Stimulated activated CD4-positive, alpha-beta T cell treated with anti-CD3 and anti-CD28 coated beads, TNF-alpha, amount 100 ng/mL, for 4 hours (primary cell): ENCODE results near the gene HEXD.
A peak's percentile ranks its signal among the peaks of the same experiment; 100 is the strongest.
"Not testable (repeated sequence)": the region's sequence is repeated elsewhere in the genome, so short reads cannot be mapped to it uniquely, and the experiment has no call there.

ENCODE experiments used
- DNase-seq, 3 experiments: peaks; one replicate each; pipeline ENCODE4 v3.0.0-alpha.2; 2020; ENCODE audit warnings: low read depth in 3 of 3

HEXD gene

GRCh38 chr17:82440991-82441627 is 23.0 kb downstream of the HEXD start:
- no peak for DNase-seq

GRCh38 chr17:82441691-82442487 is 23.7 kb downstream of the HEXD start:
- no peak for DNase-seq

- no peak for DNase-seq
Observed at GRCh38 chr17:82442643-82443464, 24.7 kb downstream of the HEXD start.

GRCh38 chr17:82443465-82444283 is 25.5 kb downstream of the HEXD start:
- DNase-seq = no peak

- DNase-seq = no peak
Observed at GRCh38 chr17:82444284-82444893, 26.2 kb downstream of the HEXD start.

GRCh38 chr17:82444941-82445521 is 26.9 kb downstream of the HEXD start:
- no peak for DNase-seq

- DNase-seq = no peak
Observed at GRCh38 chr17:82445542-82445941, 27.4 kb downstream of the HEXD start.

GRCh38 chr17:82446124-82446523 is 28.0 kb downstream of the HEXD start:
- DNase-seq = no peak

GRCh38 chr17:82446649-82447048 is 28.5 kb downstream of the HEXD start:
- DNase-seq = no peak

GRCh38 chr17:82447876-82448275 is 29.7 kb downstream of the HEXD start:
- no peak for DNase-seq

GRCh38 chr17:82449131-82449882 is 31.2 kb downstream of the HEXD start:
- DNase-seq = peak; percentile 41 to 61 (median 56)

GRCh38 chr17:82449883-82450356 is 31.8 kb downstream of the HEXD start:
- peak; percentile 7 to 26 (median 25) for DNase-seq

- DNase-seq = peak; percentile 94 to 96 (median 94)
Observed at GRCh38 chr17:82450357-82451106, 32.4 kb downstream of the HEXD start, which contains the start of gene CYBC1. Gene CYBC1, minus strand, starts transcription at chr17:82450752. Its CDS starts 1,498 bp downstream, at chr17:82449254.

GRCh38 chr17:82452162-82452561 is 34.0 kb downstream of the HEXD start:
- DNase-seq = no peak

GRCh38 chr17:82453151-82453550 is 35.0 kb downstream of the HEXD start:
- not testable (repeated sequence) for DNase-seq

GRCh38 chr17:82453706-82454105 is 35.6 kb downstream of the HEXD start:
- not testable (repeated sequence) for DNase-seq

- no peak for DNase-seq
Observed at GRCh38 chr17:82457073-82457928, 39.2 kb downstream of the HEXD start.

GRCh38 chr17:82457929-82458178 is 39.7 kb downstream of the HEXD start:
- DNase-seq = no peak
